Gastrocnemius medialis (tissue), 4 donors: ENCODE measurements around the gene TAS1R3.
A peak's percentile ranks its signal among the peaks of the same experiment; 100 is the strongest.

Experiments
- POLR2A ChIP-seq, 2 donors: fragments of 450-650 bp; IDR thresholded peaks; one replicate each; pipeline ENCODE4 v1.6.1; 2017; ENCODE audit warnings: antibody characterized with exemption in 2 of 2, mild to moderate bottlenecking in 2 of 2, moderate library complexity in 2 of 2
- TF ChIP-seq, protein P1 (sequence below), 5 experiments: fragments of 450-650 bp in 3 of 5; fragments of 200-600 bp in 2 of 5; sonication (generic) in 2 of 5; IDR thresholded peaks in 4 of 5; conservative IDR thresholded peaks in 1 of 5; 1 replicate in 4 of 5; 2 replicates in 1 of 5; pipeline ENCODE4 v1.5.1; 2016 to 2019; ENCODE audit warnings: antibody characterized with exemption in 5 of 5, mild to moderate bottlenecking in 3 of 5, moderate library complexity in 3 of 5

DNA sequence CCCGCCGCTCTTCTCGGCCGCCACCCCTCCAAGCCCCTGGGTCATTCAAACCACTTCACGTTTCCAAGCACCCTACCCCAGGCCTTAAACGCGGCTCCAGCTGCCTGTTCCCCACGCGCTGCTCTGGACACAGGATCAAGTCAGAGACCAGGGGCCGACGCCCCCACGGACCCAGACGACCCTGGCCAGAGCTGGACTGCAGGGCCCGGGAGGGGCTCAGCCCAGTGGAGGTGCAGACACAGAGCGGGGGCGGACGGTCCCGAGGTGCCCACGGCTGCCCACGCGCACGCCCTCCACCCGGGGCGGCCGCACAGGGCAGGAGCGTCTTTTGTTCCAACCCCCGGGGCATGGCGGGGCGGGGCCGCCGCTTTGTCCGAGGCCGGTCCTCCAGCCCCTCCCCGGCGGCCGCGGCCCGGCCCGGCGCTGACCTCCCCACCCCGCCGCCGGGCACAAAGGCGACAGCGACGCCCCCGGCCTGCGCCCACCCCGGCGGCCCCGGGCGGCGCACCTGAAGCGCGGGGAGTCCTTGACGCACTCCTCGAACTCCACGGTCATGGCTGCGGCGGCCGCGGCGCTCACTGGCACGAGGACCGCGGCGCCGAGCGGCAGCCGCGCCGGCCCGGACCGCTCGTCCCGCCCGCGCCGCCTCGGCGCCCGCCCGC, 23.7 kb upstream of the TAS1R3 start:
- TF ChIP-seq, protein P1, sequence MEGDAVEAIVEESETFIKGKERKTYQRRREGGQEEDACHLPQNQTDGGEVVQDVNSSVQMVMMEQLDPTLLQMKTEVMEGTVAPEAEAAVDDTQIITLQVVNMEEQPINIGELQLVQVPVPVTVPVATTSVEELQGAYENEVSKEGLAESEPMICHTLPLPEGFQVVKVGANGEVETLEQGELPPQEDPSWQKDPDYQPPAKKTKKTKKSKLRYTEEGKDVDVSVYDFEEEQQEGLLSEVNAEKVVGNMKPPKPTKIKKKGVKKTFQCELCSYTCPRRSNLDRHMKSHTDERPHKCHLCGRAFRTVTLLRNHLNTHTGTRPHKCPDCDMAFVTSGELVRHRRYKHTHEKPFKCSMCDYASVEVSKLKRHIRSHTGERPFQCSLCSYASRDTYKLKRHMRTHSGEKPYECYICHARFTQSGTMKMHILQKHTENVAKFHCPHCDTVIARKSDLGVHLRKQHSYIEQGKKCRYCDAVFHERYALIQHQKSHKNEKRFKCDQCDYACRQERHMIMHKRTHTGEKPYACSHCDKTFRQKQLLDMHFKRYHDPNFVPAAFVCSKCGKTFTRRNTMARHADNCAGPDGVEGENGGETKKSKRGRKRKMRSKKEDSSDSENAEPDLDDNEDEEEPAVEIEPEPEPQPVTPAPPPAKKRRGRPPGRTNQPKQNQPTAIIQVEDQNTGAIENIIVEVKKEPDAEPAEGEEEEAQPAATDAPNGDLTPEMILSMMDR (IDR thresholded peaks at IDR 0.05 in 4 of 5, conservative IDR thresholded peaks at IDR 0.05 in 1 of 5) = no peak
- TF ChIP-seq POLR2A (IDR thresholded peaks at IDR 0.05) = peak; percentile 66 to 74
